Stimulated activated CD4-positive, alpha-beta T cell treated with anti-CD3 and anti-CD28 coated beads, Interleukin-4, amount 100 ng/mL, for 1 hour (primary cell): ENCODE measurements around the gene DDX42.
A peak's percentile ranks its signal among the peaks of the same experiment; 100 is the strongest.

Experiments used
- DNase-seq: peaks from one replicate; pipeline ENCODE4 v3.0.0-alpha.2; 2020

The DDX42 gene, protein sequence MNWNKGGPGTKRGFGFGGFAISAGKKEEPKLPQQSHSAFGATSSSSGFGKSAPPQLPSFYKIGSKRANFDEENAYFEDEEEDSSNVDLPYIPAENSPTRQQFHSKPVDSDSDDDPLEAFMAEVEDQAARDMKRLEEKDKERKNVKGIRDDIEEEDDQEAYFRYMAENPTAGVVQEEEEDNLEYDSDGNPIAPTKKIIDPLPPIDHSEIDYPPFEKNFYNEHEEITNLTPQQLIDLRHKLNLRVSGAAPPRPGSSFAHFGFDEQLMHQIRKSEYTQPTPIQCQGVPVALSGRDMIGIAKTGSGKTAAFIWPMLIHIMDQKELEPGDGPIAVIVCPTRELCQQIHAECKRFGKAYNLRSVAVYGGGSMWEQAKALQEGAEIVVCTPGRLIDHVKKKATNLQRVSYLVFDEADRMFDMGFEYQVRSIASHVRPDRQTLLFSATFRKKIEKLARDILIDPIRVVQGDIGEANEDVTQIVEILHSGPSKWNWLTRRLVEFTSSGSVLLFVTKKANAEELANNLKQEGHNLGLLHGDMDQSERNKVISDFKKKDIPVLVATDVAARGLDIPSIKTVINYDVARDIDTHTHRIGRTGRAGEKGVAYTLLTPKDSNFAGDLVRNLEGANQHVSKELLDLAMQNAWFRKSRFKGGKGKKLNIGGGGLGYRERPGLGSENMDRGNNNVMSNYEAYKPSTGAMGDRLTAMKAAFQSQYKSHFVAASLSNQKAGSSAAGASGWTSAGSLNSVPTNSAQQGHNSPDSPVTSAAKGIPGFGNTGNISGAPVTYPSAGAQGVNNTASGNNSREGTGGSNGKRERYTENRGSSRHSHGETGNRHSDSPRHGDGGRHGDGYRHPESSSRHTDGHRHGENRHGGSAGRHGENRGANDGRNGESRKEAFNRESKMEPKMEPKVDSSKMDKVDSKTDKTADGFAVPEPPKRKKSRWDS

DNA sequence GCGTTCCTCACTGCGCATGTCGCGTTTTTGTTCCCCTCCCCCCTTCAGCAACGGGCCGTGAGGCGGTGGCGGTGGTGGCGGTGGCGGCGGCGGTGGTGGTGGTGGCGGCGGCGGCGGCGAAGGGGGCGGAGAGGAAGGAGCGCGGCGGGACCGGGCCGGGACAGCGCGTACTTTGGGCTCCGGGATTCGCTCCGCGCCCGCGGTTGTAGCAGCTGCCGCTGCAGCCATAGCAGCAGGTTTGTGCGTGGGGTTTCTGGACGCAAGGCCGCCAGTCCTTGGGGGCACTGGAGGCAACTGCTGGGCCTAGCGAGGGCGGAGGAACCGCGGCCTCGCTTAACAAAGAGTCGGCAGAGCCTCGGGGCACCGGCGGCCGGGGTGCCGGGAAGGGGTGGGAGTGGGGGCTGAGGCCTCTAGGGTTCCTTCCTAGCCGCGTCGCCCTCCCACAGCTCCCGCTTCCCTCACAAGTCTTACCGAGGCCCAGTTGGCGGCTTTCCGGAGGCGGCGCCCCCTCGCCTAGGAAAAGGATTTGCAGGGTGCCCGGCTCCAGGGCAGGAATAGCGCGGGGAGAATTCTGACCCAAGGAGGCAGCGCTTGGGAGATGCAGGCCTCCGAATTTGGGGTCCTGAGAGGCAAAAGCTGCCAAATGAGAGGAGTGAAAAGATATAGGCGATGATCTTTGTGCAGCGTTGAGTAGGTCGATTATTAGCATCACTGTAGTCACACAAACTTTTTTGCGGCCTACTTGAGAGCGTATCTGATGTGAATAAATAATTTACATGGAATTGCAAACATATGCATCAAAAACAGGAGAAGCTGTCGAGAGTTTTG is at the start of gene DDX42:
Gene DDX42, plus strand, starts transcription at position 30 of the 828 bp plus-strand sequence. CDS start 12,880 bp downstream, outside the sequence.
- DNase-seq: peak; percentile 89

DNA sequence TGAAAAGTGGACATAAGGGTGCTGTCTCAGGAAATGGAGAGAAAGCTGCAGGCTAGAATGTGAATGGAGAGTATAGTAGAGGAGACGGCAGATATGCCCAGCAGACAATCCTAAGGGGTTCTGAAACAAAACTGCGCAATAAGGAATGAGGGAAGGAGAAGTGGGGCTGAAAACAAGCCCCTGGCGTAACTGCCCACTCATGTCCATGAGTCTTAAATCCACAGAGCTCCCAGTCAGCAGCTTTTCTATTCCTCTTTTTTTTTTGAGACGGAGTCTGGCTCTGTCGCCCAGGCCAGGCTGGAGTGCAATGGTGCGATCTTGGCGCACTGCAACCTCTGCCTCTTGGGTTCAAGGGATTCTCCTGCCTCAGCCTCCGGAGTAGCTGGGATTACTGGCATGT is 38.3 kb upstream of the DDX42 start:
- DNase-seq: no peak

DNA sequence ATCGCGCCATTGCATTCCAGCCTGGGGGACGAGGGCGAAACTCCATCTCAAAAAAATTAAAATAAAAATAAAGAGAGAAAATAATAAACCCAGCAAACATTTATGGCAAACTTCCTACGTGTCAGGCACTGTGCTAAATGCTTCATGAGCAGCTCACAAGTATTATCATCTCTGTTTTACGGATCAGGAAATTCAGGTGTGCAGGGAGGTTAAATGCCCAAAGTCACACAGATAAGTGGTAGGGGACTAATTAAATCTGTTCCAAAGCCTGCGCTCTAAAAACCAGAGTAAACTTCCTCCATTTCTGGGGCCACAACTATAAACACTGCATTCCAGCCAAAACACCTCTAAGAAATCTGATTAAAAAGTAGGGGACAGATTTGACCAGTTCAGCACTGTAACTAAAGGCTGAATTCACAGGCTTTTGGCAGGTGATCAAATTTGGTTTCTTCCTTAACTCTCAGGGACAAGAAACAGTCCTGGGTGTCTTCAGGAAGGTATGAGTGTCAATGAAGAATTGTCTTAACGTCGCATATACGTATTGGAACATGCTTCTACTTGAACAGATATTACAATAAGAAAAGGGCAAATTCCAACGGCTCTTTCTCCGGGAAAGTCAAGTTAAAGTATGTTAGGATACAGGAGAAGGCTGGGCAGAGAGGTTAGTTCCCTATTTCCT is 33.4 kb upstream of the DDX42 start:
- DNase-seq: no peak

DNA sequence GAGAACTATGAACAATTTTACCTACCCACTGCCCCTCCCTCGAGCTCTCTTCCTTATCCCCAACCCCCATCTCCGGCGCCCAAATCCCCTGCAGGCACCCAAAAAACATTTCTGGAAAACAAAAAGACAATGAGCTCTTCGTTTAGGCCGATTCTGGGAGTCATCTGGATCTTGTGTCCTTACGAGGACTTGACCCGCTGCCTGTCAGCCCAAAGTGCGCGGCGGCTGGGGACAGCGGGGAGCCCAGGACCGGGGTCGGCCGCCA is 32.9 kb upstream of the DDX42 start:
- DNase-seq: no peak

DNA sequence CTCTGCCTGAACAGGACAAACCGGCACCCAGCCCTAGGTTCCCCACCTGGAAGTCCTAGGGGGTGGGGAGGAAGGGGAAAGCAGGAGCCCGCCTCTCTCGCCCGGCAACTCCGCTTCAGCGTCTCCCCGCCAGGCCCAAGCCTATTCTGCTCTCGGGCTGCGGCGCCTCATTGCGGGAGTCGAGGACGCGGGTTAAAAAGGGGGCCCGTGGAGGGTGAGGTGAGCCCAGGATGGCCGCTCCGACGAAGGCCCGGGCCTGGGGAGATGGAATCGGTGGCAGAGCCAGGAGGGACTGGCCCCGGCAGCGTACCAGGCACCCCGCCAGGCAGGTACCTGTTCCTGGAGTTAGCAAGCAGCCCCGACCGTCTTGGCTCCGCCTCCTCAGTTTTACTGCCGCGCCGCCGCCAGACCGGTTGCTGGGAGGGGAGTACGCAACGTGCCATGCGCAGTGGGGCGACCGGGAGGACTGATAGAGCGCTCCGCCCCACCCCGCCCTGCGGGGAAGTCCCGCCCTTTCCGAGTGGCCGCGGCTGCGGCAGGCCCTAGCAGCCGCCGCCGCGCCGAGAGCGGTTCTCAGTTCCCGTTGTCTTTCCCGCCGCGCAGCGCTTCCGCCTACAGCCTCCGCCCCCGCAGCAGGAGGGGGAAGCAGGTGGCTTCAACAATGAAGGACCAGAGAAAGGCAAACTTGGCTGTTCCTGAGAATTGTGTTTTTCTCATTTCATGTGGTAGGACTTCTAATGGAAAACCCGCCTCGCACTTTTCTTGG is 32.4 kb upstream of the DDX42 start, which contains the start of gene STRADA:
Gene STRADA, minus strand, starts transcription at position 392 of the 766 bp plus-strand sequence. CDS start 13,430 bp downstream, outside the sequence.
- peak; percentile 99 for DNase-seq

DNA sequence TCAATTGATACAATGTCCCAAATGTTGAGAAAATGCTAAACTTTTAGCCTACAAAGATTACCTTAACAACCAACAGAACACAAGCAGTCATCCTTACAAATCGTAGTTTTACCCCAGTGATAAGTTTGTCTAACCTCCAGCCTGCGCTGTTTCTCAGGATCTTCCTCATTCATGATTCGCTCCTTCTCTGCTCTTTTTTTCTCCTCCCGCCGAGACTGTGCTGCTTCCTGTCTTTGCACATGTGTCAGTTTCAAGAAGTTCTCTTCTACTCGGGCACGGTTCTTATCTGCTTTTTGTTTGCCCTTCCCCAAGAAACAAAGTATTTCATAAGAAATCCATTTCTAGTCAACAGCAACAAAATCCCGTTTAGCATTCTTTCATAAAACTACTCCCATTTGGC is 22.2 kb upstream of the DDX42 start:
- DNase-seq: no peak

DNA sequence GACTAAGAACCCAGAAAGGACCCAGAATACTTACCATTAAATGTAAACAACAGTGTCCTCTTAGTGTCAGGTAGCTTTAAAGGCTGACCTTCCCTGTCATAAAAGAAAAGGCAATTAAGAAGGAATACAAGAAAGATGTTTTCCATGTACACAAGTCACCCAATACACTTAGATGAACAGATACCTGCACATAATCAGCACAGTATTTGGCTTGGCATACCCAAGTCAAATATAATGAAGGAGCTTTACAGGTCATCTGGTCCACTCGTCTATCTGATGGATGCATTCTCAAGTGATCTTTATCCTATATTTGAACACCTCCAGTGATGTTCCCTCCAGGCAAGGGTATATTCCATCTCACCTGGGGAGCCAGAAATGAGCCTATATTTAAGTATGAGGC is 21.3 kb upstream of the DDX42 start:
- DNase-seq: no peak

DNA sequence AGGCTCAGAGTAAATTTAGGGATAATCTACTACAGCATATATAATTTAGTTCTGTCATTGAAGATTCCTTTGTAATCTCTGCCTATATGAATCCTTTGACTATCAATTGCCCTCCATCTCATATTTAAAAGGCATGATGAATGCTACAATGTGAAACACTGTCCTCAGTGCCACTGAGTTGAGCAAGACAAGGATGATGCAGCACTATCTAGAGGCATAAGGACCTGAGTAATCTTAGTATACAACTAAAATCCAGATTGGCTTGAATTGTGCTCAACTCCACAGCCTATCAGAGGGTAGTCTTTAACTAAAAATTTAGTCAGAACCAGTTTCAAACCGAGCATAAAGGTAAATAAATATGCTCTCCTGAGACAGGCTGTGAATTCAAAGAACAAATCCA is 20.8 kb upstream of the DDX42 start:
- no peak for DNase-seq

DNA sequence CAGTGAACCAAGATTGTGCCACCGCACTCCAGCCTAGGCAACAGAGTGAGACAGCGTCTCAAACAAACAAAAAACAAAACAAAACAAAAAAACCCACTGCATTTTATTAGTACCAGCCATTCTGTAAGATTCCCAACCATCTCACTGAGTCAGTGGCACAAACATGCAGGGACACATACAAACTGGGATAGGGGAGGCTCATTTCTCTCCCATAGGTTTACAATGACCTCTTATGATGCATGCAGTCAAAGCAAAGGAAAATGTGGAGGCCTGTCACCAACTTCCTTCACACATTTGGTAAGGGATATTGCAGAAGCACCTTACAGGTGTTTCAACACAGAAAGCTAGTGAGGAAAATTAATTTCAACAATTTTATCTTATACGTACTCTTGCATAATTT is 19.9 kb upstream of the DDX42 start:
- no peak for DNase-seq

DNA sequence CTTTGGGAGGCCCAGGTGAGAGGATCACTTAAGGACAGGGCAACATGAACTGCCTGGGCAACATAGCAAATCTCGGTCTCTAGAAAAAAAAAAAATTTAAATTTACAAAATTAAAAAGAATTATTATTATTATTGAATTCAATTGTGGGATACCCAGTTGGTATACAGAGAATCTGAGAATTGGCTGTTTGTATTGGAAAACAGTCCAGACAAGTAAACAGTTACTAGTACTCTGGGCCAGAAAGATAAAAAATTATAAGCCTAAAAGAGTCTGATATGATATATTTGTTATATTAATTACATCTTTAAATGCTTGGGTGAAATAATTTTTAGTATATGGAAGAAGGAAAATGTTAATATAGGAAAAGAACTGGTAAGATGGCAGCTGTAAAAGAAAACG is 15.5 kb upstream of the DDX42 start:
- no peak for DNase-seq

DNA sequence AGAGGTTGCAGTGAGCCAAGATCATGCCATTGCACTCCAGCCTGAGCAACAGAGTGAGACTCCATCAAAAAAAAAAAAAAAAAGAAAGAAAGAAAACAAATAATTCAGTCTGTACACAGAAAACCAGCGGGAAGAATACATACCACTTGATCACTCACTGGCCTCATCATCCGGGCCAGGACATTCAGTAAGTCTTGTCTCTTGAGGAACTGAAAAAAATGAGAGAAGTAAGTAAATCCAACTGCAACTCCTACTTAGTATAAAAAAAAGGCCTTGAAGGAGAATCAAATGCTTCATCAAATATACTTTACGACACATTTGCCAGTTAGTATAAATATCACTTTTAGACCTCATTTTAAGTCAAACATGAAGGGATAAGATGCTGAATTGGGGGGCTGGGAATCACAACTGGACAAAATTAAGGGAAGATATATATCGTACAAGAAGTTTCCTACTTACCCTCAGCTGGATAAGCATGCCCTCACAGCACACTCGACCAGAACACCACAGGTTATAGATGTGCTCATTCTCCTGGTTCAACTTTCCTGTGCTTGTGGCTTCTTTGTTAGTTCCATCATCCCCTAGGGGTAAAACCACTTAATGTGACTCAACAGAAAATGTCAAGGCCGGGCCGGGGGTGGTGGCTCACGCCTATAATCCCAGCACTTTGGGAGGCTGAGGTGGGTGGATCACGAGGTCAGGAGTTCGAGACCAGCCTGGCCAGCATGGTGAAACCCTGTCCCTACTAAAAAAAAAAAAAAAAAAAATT is 13.0 kb upstream of the DDX42 start:
- DNase-seq: no peak

DNA sequence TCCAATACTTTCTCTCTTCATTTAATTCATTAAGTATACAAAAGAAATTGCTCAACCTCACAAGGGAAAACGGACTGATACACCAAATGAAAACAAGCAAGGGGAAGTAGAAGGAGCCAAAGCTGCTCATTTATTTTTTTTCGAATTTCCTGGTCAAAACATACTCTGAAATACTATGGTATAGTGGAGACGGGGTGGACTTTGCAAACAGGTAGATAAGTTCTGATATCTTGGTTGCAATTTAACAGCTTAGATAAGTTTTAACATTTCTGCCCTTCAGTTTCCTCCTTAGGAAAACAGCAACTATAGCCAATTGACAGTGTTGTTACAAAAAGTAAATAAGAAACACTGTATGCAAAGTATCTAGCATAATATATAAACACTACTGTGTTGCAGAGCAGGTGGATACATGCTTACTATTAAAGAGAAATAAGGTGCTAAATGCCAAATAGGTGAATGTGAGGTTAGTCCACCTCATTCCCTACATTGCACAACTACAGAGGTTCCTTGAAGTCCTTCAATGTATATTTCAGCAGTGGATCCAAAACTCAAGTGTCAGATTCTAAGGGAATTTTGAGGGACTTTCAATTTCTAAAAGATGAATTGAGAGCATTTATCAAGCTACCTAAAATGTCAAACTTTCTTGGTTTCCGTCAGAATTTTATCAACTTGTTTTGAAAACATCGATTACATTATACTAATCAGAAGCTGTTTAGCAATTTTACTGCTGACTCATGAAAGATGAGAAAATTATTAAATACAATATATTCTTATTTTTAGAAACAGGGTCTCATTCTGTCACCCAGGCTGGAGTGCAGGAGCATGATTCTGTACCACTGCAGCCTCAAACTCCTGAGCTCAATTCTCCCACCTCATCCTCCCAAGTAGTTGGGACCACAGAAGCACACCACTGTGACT is 11.6 kb upstream of the DDX42 start:
- DNase-seq: no peak

DNA sequence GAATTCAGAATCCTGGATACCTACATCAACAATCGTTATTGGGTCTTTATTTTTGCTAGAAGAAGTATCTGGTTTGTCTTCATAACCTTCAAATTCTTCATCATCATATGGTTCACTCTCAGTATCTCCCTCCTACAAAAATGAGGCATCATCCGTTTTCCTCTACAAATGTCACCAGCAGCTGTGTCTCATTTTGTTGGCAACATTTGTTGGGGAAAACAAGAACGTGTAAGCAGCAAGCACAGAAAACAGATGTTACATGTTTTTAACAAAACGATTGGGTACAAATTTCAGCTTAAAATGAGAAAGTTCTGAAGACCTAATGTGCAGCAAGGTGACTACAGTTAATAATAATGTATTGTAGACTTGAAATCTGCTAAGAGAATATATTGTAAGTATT is 9.3 kb upstream of the DDX42 start:
- DNase-seq: no peak

DNA sequence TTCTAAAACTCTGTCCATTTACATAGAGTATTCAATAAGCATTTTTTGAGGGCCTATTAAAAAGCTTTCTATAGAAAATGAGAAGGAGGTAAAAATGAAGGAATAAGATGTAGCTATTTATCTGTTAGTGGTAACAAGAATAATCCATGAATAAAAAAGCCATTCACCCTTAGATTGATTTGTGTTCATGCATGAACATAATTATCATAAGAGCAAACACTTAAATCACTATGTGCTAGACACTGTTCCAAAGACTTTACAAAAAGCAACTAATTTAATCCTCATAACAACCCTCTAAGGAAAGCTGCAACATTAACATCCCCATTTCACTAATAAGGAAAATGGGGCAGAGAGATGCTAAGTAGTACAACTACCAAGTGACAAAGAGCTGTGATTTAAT is 7.2 kb upstream of the DDX42 start:
- DNase-seq: no peak

DNA sequence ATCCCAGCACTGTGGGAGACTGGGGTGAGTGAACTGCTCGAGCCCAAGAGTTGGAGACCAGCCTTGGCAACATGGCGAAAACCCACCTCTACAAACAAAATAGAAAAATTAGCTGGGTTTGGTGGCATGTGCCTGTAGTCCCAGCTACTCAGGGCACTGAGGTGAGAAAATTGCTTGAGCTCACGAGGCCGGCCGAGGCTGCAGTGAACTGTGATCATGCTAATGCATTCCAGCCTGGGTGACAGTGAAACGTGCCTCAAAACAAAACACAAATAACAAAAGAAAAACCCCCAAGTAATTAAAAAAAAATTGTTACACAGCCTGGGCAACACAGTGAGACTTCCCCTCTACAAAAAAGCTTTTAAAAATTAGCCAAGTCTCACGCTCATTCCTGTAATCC is 5.5 kb upstream of the DDX42 start:
- DNase-seq: no peak

DNA sequence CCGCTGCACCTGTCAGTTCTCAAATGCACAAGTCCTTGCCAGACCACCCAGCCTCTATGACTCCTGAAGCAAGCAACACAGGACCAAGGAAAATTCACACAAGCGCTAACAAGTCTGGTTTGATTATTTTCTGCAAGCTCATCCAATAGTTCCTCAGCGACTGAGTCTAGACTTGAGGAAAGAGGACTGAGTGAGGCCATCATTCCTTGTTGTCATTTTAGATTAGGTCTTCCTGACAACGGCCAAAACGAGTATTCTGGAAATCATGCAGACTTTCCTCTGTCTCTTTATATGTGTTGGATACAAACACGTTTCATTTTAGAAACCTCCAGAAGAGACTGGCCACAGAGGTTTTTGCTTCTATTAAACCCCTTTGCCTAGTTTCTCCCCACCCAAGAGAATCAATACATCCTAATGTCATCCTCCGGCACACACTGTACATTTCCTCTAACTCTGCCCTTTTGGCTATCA is 1.1 kb upstream of the DDX42 start:
- no peak for DNase-seq

DNA sequence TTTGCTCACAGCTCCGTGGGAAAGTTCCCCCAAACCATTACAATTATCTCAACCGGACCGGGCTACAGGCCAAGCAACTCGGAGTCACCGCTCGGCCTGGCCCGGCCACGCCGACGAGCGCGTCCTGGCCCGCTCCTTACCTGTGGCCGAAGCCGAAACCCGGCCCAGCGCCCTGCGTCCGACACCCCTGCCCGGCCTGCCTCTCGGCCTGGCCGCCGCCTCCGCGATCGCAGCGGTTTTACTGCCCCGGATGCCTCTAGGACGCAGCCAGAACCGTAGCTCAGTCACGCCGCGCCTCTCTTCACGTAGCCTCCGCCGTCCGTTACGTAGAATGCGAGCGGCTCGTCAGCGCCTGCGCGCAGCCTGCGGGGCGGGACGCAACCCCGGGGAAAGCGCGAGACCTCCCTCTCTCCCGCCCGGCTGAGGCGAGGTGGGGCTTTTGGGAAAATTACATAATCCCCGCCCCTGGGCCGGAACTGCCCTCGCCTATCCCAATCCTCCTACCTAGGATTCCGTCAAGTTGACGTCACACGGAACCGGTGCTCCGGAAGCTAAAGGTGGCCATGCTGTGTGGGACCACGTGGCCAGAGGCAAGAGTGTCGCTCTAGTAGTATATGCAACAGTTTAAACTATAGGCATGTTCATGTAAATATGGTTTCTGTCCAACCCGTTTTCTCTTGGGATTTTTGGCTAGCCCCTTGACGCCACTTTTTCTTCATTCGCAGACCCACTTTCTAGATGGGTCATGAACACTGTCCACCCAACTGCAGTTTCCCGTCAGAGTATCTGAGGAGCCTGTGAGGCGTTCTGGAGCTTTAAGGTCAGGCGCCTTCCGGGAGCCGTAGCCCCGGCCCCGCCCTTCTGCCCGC is 464 bp upstream of the DDX42 start, which contains the start of gene CCDC47:
Gene CCDC47, minus strand, starts transcription at position 326 of the 869 bp plus-strand sequence. CDS start 7,422 bp downstream, outside the sequence.
- DNase-seq: peak; percentile 96

DNA sequence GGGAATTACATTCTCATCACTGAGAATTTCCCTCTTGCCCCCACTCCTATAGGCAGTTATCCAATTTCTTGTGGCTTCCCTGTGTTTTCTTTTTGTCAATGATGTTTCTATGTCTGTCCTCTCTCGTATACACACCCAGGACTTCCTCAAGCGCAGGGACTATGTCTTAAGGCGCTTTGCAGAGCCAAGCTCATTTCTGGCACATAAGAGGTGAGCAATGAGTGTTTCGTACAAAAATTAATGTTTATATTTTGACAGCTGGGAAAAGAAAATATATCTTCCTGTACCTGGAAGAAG is 947 bp downstream of the DDX42 start:
- no peak for DNase-seq

DNA sequence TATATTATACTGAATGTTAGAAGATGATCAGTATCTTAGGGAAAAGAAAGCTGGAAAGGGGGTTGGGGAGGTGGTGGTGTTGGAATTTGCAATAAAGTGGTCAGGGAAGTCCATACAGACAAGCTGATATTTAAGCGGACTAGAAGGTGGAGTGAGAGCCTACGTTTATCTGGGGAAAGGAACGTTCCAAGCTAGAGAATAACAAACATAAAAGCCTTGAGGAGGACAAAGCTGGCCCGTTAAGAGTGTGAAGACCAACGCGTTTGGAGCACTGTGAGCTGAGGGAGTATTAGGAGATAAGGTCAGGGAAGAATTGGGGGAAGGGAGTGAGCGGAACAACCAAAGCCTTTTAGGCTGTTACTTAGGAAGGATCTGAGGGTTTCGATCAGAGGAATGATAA is 1.4 kb downstream of the DDX42 start:
- no peak for DNase-seq
